Activated CD8-positive, alpha-beta memory T cell treated with anti-CD3 and anti-CD28 coated beads for 36 hours (primary cell): ENCODE data around the gene SMKR1. TPM values are rescaled to one million over a fixed set of nuclear protein-coding genes. Genes with fewer than 3 reads are reported as not detected.
"Not testable (repeated sequence)": the region's sequence is repeated elsewhere in the genome, so short reads cannot be mapped to it uniquely, and the experiment has no call there.

Experiments used
- CTCF ChIA-PET: fragments of 350-600 bp; sonication (Branson Sonifier 250); formaldehyde crosslinking; loops from one replicate; lab custom pipeline; 2021; ENCODE audit warnings: antibody characterized with exemption; lab: Charles Lee
- POLR2A ChIA-PET: fragments of 350-600 bp; sonication (Branson Sonifier 250); formaldehyde crosslinking; loops from one replicate; lab custom pipeline; 2021; ENCODE audit warnings: antibody characterized with exemption; lab: Charles Lee
- total RNA-seq, 2 experiments: library from RNA; stranded (reverse); gene quantifications; one replicate each; pipeline ENCODE4 v1.2.3, GENCODE V29; 2021

SMKR1 gene
- total RNA-seq, 2 experiments from 2014 or later, result 9.0 to 11.7 TPM

DNA sequence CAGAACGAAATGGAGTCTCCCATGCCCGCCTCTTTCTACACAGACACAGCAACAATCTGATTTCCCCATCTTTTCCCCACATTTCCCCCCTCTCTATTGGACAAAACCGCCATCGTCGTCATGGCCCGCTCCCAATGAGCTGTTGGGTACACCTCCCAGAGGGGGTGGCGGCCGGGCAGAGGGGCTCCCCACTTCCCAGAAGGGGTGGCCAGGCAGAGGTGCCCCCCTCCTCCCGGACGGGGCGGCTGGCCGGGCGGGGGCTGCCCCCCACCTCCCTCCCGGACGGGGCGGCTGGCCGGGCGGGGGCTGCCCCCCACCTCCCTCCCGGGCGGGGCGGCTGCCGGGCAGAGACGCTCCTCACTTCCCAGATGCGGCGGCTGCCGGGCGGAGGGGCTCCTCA, 26.4 kb upstream of the SMKR1 start:
- CTCF ChIA-PET, POLR2A ChIA-PET: not testable (repeated sequence)

DNA sequence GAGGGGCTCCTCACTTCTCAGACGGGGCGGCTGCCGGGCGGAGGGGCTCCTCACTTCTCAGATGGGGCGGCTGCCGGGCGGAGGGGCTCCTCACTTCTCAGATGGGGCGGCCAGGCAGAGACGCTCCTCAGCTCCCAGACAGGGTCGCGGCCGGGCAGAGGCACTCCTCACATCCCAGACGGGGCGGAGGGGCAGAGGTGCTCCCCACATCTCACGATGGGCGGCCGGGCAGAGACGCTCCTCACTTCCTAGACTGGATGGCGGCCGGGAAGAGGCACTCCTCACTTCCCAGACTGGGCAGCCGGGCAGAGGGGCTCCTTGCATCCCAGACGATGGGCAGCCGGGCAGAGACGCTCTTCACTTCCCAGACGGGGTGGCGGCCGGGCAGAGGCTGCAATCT, 25.9 kb upstream of the SMKR1 start:
- CTCF ChIA-PET, POLR2A ChIA-PET: not testable (repeated sequence)

DNA sequence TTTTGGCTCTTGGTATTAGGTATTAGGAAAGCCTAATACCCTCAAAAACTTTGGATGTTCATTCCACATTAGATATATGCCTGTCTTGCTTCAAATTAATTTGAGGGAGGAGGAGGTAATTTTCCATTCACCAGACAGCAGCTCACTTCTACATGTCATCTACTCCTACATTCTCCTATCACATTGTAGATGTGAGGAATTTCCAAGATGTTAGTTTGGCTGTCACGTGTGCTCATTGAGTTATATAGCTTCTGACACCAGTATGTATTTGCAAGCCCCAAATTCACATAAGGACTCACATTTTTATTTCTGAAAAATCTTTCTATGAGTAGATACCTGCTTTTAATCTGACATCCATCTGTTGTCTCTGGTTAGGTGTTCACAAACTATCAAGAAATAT, 22.5 kb upstream of the SMKR1 start:
- CTCF ChIA-PET, result interaction anchor here (0.7 kb wide), 1 partner anchor 417 kb away, joined by 3 read pairs; no protein-coding TSS in a partner anchor
- POLR2A ChIA-PET, result no interaction called here

DNA sequence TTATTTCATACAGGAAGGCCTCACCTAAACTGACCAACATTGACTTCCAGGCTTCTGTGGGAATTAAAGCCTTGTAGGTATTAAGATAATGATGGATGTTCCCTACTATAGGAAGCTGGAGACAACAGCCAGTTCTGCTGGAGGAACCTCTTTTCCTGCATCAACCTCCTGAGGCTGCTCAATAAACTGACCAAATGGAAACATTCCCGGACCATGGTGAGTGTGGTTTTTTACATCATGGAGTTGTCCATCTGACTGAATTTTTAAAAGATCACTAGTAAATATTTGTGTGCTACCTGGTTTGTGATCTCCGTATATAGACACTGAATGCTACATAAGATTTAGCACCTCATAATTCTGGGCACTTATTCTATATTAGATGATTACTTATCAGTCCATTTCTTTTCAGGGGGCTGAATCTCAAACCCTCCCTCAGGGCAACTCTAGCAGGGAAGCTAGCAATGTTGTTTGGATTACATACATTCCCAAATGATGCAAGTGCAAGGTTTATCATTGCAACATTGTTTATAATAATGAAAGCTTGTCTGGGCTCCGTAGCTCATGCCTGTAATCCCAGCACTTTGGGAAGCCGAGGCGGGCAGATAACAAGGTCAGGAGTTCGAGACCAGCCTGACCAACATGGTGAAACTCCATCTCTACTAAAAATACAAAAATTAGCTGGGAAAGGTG, 21.5 kb upstream of the SMKR1 start:
- ChIA-PET CTCF (interaction anchor here (0.5 to 1.2 kb wide), 2 partner anchors 119 to 131 kb away, joined by 3 to 4 read pairs; no protein-coding TSS in a partner anchor), POLR2A (no interaction called here)

DNA sequence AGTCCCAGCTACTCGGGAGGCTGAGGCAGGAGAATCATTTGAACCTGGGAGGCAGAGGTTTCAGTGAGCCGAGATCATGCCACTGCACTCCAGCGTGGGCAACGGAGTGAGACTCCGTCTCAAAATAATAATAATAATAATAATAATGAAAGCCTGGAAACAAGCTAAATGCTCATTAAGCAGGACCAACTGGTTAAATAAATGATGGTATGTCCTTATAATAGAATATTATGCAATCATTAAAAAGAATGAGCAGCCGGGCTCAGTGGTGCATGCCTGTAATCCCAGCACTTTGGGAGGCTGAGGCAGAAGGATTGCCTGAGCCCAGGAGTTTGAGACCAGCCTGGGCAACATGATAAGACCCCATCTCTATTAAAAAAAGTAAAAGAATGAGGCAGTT, 21.0 kb upstream of the SMKR1 start:
- POLR2A ChIA-PET, result not testable (repeated sequence)
- CTCF ChIA-PET, result interaction anchor here (0.5 to 1.2 kb wide), 2 partner anchors 119 to 131 kb away, joined by 3 to 4 read pairs; no protein-coding TSS in a partner anchor

DNA sequence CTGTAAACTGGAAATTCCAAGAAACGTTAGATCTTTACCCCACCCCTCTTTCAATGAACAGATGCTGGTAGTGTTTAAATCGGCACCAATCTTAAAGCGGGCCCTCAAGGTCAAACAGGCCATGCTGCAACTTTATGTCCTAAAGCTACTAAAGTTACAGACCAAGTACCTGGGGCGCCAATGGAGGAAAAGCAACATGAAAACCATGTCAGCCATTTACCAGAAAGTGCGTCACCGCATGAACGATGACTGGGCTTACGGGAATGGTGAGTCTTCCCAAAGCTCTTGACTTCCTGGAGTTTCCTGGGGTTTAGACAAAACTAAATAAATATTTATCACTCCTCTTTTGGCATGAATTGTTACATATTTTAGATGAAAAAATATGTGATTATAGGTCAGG, 19.6 kb upstream of the SMKR1 start:
- POLR2A ChIA-PET, result no interaction called here
- CTCF ChIA-PET, result no interaction called here

DNA sequence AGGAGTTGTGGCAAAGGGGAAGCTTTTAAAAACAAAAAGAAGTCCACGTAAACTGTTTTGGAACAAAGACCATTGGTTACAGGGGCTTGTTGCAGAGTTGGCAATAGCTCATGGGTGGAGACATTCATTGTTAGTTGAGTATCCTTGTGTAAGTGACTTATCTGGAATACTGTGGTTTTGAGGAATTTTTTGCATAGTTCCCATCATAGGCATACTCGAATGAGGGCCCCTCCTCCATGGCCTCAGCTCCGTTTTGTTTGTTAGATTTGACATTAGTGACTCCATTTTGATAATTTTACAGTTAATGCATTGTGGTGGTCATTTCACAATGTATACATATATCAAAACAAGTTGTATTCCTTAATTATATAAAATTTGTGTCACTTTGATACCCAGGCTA, 12.8 kb upstream of the SMKR1 start:
- ChIA-PET POLR2A (no interaction called here), CTCF (interaction anchor here (0.8 kb wide), 1 partner anchor 10 kb away, joined by 4 read pairs; no protein-coding TSS in a partner anchor)

DNA sequence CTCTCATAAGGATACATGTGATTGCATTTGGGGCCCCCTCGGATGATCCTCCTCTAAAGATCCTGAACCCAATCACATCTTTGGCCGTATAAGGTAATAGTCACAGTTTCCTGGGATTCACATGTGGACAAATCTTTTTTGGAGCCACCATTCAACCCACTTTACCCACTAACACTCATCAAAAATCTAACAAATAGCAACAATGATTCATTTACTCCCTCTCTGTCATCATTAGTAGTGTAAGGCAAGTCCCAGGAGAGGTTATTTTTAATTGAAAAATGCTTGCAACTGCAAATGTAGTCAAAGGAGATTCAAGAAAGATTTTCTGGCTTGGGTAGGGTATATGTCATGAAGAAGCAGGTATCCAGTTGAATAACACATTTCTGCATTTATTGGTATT, 9.9 kb upstream of the SMKR1 start:
- ChIA-PET CTCF (no interaction called here), POLR2A (no interaction called here)

DNA sequence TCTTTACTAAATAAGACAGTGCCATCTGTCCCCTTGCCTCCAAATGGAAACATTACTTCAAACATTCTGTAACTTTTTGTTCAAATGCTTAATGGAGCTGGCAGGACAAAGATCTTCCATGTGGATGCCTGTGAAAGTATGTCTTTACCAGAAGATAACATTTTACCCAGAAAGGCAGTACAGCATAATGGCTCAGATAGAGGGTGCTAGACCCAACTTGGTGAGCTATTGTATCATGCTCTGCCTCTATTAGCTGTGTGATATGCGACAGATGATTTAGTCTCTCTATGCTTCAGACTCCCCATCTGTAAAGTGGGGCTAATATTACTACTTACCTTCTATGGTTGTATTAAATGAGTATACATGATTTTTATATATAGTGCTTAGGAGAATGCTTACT, 8.8 kb upstream of the SMKR1 start:
- ChIA-PET POLR2A (no interaction called here), CTCF (interaction anchor here (0.6 kb wide), 1 partner anchor 8 kb away, joined by 3 read pairs; no protein-coding TSS in a partner anchor)

DNA sequence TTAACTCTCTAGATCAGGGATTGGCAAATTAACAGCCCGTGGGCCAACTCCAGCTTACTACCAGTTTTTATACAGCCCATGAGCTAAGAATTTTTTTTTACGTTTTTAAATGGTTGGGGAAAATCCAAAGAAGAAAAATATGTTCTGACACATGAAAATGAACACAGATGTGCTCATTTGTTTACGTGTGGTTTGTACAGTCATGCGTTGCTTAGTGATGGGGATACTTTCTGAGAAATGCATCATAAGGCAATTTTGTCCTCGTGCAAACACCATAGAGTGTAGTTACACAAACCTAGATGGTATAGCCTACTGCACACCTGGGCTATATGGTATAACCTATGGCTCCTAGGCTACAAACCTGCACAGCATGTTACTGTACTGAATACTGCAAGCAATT, 8.3 kb upstream of the SMKR1 start:
- CTCF ChIA-PET, result no interaction called here
- POLR2A ChIA-PET, result interaction anchor here (0.5 kb wide), 1 partner anchor 116 kb away, joined by 4 read pairs; no protein-coding TSS in a partner anchor

DNA sequence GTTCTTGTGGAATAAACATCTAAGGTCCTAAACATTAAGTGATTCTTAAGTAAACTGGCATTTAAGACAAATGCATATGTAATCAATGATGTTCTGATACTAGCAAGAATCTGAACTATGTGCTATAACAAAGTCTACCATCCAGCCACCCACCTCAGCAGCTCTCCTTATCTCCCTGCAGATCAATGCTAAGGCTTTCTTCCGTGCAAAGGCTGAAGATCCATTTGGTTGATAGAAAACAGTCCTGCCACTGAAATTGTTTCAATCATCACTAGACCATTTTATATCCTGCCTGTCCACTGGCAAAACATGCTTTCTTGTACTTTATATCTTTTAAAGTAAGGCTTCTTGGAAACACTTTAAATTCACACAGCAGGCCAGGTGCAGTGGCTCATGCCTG, 6.3 kb upstream of the SMKR1 start:
- CTCF ChIA-PET, result no interaction called here
- POLR2A ChIA-PET, result no interaction called here

DNA sequence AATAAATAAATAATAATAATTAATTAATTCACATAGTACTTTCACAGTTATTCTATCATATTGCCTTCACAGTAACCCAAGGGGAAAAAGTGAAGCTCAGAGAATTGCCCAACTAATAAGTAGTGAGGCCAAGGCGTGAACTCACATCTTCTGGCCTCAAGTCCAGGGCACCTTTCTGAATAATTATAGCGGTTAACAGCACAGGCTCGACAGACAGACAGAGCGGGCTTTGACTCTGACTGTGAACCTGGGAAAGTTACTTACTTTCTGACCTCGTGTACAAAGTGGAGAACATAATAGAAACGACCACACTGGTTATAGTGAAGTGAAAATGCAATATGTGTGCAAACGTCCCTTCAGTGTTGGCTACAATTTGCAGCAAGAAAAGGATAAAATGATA, 5.7 kb upstream of the SMKR1 start:
- POLR2A ChIA-PET, result no interaction called here
- CTCF ChIA-PET, result interaction anchor here (0.6 kb wide), 1 partner anchor 41 kb away, joined by 4 read pairs; no protein-coding TSS in a partner anchor

DNA sequence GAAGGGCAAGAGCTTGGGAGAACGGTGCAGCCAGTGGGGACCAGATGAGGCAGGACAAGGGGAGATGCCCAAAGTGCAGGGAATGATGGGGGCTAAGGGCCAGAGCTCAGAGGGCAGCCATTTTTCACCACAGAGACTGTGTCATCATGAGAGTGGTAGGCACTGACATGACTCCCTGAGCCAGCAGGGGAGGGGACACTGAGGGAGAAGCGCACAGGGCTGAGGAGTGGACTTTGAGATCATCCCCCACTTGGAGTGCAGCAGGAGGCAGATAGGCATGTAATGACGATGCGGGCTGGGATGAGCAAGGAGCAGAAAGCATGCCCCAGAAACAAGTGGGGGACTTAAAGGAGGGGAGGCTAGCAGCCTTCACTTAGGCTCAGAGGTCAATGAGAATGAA, 5.2 kb upstream of the SMKR1 start:
- CTCF ChIA-PET, result interaction anchor here (0.6 kb wide), 1 partner anchor 40 kb away, joined by 4 read pairs; no protein-coding TSS in a partner anchor
- POLR2A ChIA-PET, result no interaction called here

DNA sequence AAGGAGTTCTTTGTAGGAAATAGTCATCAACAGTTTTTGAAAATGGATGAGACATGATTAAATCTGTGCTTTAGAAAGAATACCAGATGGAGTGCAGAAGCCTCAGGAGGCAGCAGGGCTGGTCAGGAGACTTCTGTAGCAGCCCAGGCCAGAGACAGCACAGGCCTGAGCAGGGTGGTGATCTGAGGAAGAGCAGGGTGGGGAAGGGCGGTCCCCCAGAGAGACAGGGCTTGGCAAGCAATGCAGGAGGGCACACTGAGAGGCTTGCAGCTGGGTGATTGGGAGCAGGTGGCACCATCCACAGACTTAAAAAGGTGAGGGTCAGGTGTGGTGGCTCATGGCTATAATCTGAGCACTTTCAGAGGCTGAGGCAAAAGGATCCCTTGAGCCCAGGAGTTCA, 4.3 kb upstream of the SMKR1 start:
- ChIA-PET CTCF (interaction anchor here (0.7 kb wide), 1 partner anchor 103 kb away, joined by 3 read pairs; no protein-coding TSS in a partner anchor), POLR2A (no interaction called here)

DNA sequence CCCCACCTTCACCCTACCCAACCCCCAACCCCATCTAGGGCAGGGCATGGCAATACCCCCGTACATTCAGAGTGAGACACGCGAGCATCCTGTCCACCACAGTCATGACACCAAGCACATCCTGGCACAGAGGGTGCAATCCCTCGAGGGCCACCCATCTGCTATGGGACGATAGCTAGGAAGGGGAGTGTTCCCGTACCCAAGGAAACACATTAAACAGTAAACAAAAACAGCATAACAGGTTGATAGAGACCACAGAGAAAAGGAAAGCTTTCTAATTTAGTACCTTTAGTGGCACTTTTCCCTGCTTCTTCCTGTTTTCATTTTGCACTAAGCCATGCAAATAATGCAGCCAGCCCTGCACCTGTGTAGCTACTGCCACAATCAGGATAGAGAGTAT, 2.3 kb upstream of the SMKR1 start:
- CTCF ChIA-PET, result interaction anchor here (0.6 to 1.7 kb wide), 5 partner anchors 10 to 511 kb away, joined by 3 to 4 read pairs (median 3); no protein-coding TSS in a partner anchor
- POLR2A ChIA-PET, result interaction anchor here (0.6 kb wide), 1 partner anchor 21 kb away, joined by 3 read pairs; no protein-coding TSS in a partner anchor

DNA sequence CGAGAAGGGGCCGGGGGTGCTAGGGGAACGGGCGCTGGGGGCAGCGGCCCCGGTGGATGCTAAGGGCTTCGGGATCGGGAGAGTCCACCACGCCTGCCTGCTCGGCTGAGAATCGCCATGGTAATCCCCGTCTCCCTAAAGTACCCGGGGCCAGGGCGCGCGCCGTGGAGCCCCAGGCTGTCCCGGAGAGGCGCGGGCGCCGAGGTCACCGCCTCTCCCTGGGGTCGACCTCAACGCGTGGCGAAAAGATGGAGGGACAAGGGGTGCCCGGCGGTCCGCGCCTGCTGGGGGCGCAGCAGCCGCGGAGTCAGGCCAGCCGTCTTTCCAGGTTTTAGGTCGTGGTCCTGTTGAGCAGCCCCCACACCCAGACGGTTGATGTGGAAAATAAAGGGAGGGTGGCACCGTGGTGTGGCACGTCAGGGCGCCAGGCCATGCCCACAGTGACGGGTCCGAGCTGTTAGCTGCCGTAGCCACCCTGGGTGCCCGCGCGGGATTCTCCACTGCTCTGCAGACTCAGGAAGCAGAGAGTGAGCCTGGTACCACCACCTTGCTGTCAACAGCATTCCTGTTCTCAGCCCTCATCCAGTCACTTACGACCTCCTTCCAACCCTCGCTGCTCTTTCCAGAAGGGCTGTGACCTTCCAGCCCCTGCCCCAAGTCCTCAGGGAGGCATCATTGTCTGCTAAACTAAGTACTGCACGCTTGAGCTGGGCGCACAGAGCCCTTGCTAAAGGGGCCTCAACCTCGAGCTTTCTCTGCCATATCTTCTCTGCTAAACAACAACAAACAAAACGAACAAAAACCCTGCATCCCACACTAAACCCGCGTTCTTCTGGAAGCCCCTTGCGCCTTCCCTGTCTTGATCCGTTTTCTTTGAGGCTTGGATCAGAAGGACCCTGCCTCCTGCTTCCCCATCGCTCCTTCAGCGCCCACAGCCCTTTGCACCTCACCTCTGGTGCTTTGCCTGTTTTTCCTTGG, 666 bp downstream of the SMKR1 start:
- ChIA-PET CTCF (interaction anchor here (0.6 to 1.3 kb wide), 3 partner anchors 51 to 1930 kb away, joined by 3 to 4 read pairs (median 3); partner anchors contain the start of gene NRF1), POLR2A (no interaction called here)

DNA sequence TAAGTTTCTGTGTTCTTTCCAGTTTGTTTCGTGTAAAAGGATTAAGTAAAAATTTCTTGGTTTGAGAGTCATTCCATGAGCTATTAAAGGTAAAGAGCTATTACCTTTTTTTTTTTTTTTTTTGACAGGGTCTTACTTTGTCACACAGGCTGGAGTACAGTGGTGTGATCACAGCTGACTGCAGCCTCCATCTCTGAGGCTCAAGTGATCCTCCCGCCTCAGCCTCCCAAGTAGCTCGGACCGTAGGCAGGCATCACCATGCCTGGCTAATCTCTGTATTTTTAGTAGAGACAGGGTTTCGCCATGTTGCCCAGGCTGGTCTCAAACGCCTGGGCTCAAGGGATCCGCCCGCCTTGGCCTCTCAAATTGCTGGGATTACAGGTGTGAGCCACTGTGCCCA, 1.4 kb downstream of the SMKR1 start:
- CTCF ChIA-PET, result interaction anchor here (0.6 to 1.3 kb wide), 3 partner anchors 50 to 1930 kb away, joined by 3 to 4 read pairs (median 3); partner anchors contain the start of gene NRF1
- POLR2A ChIA-PET, result no interaction called here

DNA sequence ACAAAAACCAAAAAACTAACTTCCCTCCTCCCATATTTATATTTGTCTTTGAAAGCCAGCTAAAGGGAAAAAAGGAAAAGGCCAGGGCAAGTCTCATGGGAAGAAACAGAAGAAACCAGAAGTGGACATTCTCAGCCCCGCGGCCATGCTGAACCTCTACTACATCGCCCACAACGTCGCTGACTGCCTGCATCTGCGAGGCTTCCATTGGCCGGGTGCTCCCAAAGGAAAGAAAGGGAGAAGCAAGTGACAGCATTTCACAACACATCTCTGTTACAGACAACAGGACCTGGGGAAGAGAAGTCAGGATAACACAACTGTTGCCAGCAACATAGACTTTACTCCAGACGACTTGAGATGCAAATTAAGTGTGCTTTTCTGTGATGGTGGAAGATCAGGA, 9.9 kb downstream of the SMKR1 start:
- CTCF ChIA-PET, result interaction anchor here (0.6 kb wide), 1 partner anchor 282 kb away, joined by 3 read pairs; no protein-coding TSS in a partner anchor
- POLR2A ChIA-PET, result no interaction called here

DNA sequence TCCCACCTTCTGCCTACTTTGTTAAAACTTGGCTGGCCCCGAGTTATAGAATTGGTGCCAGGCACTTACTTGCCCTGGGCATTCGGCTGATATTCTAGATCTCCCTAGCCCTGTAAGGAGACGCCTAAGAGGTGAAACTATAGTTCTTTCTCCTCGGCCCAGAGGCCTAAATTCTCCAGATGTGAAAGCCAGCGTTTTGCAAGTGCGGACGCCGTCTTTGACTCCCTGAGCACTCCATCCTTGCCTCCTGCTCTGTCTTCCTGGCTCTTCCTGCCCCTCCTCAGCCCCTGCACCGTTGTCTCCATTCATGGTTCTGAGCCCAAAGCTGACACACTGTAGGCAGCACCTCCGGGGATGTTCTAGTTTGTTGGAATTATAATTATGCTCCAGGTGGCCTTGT, 11.2 kb downstream of the SMKR1 start:
- CTCF ChIA-PET, result no interaction called here

More for the DNA sequence above, 11.2 kb downstream of the SMKR1 start:
- POLR2A ChIA-PET, result no interaction called here
